ENCODE results near the gene SNAP47.

Gene SNAP47

GRCh38 chr1:227774821-227775661 lies 39.8 kb downstream of the SNAP47 start:
- DNase-seq (ENCODE audit: low spot score in 2 of 2) (no peak), ATAC-seq (ENCODE audit: low read depth) (no peak)
- Mint-ChIP-seq H3K36me3 (peaks cover 11% of the 10 kb centered on the region), H3K4me1 (no peaks in the 10 kb centered on the region), H3K9me3 (no peaks in the 10 kb centered on the region), H3K27me3 (no peaks in the 10 kb centered on the region), H3K27ac (no peak overlapping the region), H3K4me3 (no peak overlapping the region)

GRCh38 chr1:227775841-227776240 lies 40.6 kb downstream of the SNAP47 start:
- ATAC-seq (ENCODE audit: low read depth) (no peak), DNase-seq (ENCODE audit: low spot score in 2 of 2) (no peak)
- H3K36me3 Mint-ChIP-seq, result peaks cover 8% of the 10 kb centered on the region
- H3K4me3 Mint-ChIP-seq, result no peak overlapping the region
- H3K27me3 Mint-ChIP-seq, result no peaks in the 10 kb centered on the region
- no peak overlapping the region for H3K27ac Mint-ChIP-seq
- no peaks in the 10 kb centered on the region for H3K4me1 Mint-ChIP-seq
- no peaks in the 10 kb centered on the region for H3K9me3 Mint-ChIP-seq

DNA sequence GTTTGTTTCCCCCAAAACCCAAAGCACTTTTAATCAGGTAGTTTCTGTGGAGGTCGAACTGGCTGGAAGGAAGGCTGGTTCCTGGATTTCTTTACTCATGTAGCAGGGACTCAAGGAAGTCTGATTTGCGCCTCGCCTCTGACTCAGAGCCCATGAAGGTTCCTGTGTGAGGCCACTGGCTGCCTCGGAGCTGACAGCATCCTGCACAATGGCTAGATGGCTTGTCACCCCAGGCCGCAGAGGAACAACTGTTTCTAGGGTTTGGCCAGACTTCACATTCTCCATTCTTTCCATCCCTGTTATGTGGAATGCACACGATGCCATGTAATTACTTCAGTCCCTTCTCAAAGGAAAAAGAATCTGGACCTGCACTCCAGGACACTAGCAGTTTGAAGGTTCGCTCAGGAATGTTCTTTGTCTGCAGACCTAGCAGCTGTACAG lies 41.1 kb downstream of the SNAP47 start:
- H3K4me3 Mint-ChIP-seq, result no peak overlapping the region
- no peaks in the 10 kb centered on the region for H3K27me3 Mint-ChIP-seq
- H3K36me3 Mint-ChIP-seq, result peaks cover 8% of the 10 kb centered on the region
- no peak for ATAC-seq (ENCODE audit: low read depth)
- no peaks in the 10 kb centered on the region for H3K4me1 Mint-ChIP-seq
- DNase-seq (ENCODE audit: low spot score in 2 of 2), result no peak
- no peak overlapping the region for H3K27ac Mint-ChIP-seq
- H3K9me3 Mint-ChIP-seq, result no peaks in the 10 kb centered on the region

GRCh38 chr1:227777156-227777555 lies 41.9 kb downstream of the SNAP47 start:
- Mint-ChIP-seq H3K4me3 (no peak overlapping the region), H3K27ac (no peak overlapping the region), H3K9me3 (no peaks in the 10 kb centered on the region), H3K36me3 (peaks cover 10% of the 10 kb centered on the region), H3K4me1 (no peaks in the 10 kb centered on the region), H3K27me3 (no peaks in the 10 kb centered on the region)
- DNase-seq (ENCODE audit: low spot score in 2 of 2), result no peak
- ATAC-seq (ENCODE audit: low read depth), result no peak

- Mint-ChIP-seq H3K4me1 (no peaks in the 10 kb centered on the region), H3K27ac (no peak overlapping the region), H3K4me3 (no peak overlapping the region), H3K27me3 (no peaks in the 10 kb centered on the region), H3K9me3 (no peaks in the 10 kb centered on the region), H3K36me3 (peaks cover 11% of the 10 kb centered on the region)
- DNase-seq (ENCODE audit: low spot score in 2 of 2) (no peak), ATAC-seq (ENCODE audit: low read depth) (no peak)
Observed at GRCh38 chr1:227777646-227778045, 42.4 kb downstream of the SNAP47 start.

GRCh38 chr1:227778401-227778947 lies 43.2 kb downstream of the SNAP47 start:
- H3K27me3 Mint-ChIP-seq, result no peaks in the 10 kb centered on the region

GRCh38 chr1:227779021-227779441 lies 43.8 kb downstream of the SNAP47 start:
- DNase-seq (ENCODE audit: low spot score in 2 of 2), result no peak
- no peak for ATAC-seq (ENCODE audit: low read depth)
- H3K9me3 Mint-ChIP-seq, result no peaks in the 10 kb centered on the region
- H3K4me1 Mint-ChIP-seq, result no peaks in the 10 kb centered on the region
- H3K4me3 Mint-ChIP-seq, result no peak overlapping the region
- H3K36me3 Mint-ChIP-seq, result peaks cover 8% of the 10 kb centered on the region
- H3K27me3 Mint-ChIP-seq, result no peaks in the 10 kb centered on the region
- H3K27ac Mint-ChIP-seq, result no peak overlapping the region

More at GRCh38 chr1:227778401-227778947, 43.2 kb downstream of the SNAP47 start:
- peaks cover 11% of the 10 kb centered on the region for H3K36me3 Mint-ChIP-seq
- ATAC-seq (ENCODE audit: low read depth) (no peak), DNase-seq (ENCODE audit: low spot score in 2 of 2) (no peak)
- no peaks in the 10 kb centered on the region for H3K4me1 Mint-ChIP-seq
- H3K4me3 Mint-ChIP-seq, result no peak overlapping the region
- H3K27ac Mint-ChIP-seq, result no peak overlapping the region
- H3K9me3 Mint-ChIP-seq, result no peaks in the 10 kb centered on the region

GRCh38 chr1:227779685-227780084 lies 44.5 kb downstream of the SNAP47 start:
- Mint-ChIP-seq H3K9me3 (no peaks in the 10 kb centered on the region), H3K27me3 (no peaks in the 10 kb centered on the region), H3K4me1 (no peaks in the 10 kb centered on the region), H3K36me3 (peaks cover 7% of the 10 kb centered on the region), H3K4me3 (no peak overlapping the region), H3K27ac (no peak overlapping the region)
- DNase-seq (ENCODE audit: low spot score in 2 of 2) (no peak), ATAC-seq (ENCODE audit: low read depth) (no peak)

DNA sequence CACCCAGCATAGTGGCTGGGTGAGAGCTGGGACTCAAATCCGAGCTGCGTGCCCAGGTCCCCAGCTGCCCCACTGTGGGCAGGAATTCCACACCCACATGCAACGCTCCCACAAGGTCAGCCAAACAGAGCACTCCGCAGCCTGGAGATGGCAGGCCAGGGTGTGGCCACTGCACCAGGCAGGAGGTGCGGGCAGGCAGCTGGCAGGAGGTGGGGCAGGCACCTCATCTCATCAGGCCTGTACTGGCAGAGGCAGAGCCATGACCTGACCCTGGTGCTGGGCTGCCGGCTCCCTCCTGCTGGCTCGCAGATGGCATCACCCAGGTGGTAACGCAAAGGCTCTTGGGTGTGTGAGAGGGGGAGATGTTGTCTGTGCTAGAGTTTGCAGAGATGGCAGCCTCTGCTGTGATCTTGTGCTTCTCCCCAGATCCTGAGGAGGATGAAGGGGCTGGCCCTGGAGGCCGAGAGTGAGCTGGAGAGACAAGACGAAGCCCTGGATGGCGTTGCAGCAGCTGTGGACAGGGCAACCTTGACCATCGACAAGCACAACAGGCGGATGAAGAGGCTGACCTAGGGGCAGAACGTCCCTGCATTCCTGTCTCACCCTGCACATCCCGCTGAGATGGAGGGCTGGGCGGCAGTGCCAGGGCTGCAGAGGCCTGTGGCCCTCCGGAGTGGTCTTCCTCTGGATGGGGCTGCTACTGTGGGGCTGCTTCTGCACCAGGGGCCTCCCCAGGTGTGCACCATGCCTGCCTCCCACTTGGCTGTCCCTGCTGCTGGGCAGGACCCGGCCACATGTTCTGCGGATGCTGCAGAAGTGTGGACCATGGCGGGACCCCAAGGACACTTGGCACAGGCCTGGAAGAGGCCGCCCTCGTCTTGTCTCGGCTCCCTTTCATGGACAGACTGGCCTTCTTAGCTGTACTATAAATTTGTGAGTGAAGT lies 45.1 kb downstream of the SNAP47 start:
- peaks cover 7% of the 10 kb centered on the region for H3K36me3 Mint-ChIP-seq
- H3K4me1 Mint-ChIP-seq, result peaks cover under 1% of the 10 kb centered on the region
- DNase-seq (ENCODE audit: low spot score in 2 of 2) (no peak), ATAC-seq (ENCODE audit: low read depth) (no peak)
- H3K4me3 Mint-ChIP-seq, result no peak overlapping the region
- H3K27ac Mint-ChIP-seq, result no peak overlapping the region
- no peaks in the 10 kb centered on the region for H3K27me3 Mint-ChIP-seq
- H3K9me3 Mint-ChIP-seq, result no peaks in the 10 kb centered on the region

GRCh38 chr1:227781314-227781930 lies 46.2 kb downstream of the SNAP47 start:
- H3K27ac Mint-ChIP-seq, result no peak overlapping the region
- peaks cover 7% of the 10 kb centered on the region for H3K4me1 Mint-ChIP-seq
- DNase-seq (ENCODE audit: low spot score in 2 of 2) (no peak), ATAC-seq (ENCODE audit: low read depth) (no peak)
- H3K9me3 Mint-ChIP-seq, result no peaks in the 10 kb centered on the region
- H3K27me3 Mint-ChIP-seq, result no peaks in the 10 kb centered on the region
- no peak overlapping the region for H3K4me3 Mint-ChIP-seq
- peaks cover 7% of the 10 kb centered on the region for H3K36me3 Mint-ChIP-seq

- no peak for DNase-seq (ENCODE audit: low spot score in 2 of 2)
- Mint-ChIP-seq H3K27ac (no peak overlapping the region), H3K4me3 (no peak overlapping the region), H3K36me3 (peaks cover 5% of the 10 kb centered on the region), H3K4me1 (peaks cover 11% of the 10 kb centered on the region), H3K27me3 (no peaks in the 10 kb centered on the region), H3K9me3 (no peaks in the 10 kb centered on the region)
- no peak for ATAC-seq (ENCODE audit: low read depth)
Observed at GRCh38 chr1:227782226-227782625, 47.0 kb downstream of the SNAP47 start.

DNA sequence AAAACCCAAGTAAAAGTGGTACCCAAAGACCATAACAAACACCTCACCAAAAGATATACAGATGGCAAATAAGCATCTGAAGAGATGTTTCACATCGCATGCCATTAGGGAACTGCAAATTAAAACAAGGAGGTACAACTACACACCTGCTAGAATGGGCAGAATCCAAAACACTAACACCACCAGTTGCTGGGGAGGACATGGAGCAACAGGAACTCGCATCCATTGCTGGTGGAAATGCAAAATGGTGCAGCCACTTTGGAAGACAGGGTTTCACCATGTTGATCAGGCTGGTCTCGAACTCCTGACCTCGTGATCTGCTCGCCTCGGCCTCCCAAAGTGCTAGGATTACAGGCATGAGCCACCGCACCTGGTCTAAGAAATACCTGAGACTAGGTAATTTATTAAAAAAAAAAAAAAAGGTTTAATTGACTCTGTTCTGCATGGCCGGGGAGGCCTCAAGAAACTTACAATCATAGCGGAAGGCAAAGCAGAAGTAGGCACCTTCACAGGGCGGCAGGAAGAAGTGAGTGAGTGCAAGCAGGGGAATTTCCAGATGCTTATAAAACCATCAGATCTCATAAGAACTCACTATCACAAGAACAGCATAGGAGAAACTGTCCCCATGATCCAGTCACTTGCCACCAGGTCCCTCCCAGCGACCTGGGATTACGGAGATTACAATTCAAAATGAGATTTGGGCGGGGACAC lies 50.0 kb downstream of the SNAP47 start:
- DNase-seq (ENCODE audit: low spot score in 2 of 2) (peak; percentile 8 to 39), ATAC-seq (ENCODE audit: low read depth) (peak; percentile 45)
- Mint-ChIP-seq H3K4me3 (peak overlapping the region; percentile 41), H3K36me3 (peaks cover 5% of the 10 kb centered on the region), H3K27me3 (no peaks in the 10 kb centered on the region), H3K4me1 (peaks cover 14% of the 10 kb centered on the region), H3K9me3 (no peaks in the 10 kb centered on the region), H3K27ac (peak overlapping the region; percentile 28)
